A673 (cell line): ENCODE data around the gene ZNF784. TPM values are rescaled to one million over a fixed set of nuclear protein-coding genes. Genes with fewer than 3 reads are reported as not detected.

Experiments used
- BruUV-seq: library from RNA; stranded (reverse); fragments of 400-500 nt; replicated peaks from 2 replicates; lab custom pipeline; 2021; lab: Mats Ljungman, UMichigan
- CTCF ChIA-PET: fragments of 300-600 bp; sonication (Branson Sonifier 250); formaldehyde crosslinking; loops from one replicate; lab custom pipeline; 2022; ENCODE audit warnings: antibody characterized with exemption; lab: Charles Lee
- POLR2A ChIA-PET: fragments of 300-600 bp; sonication (Branson Sonifier 250); formaldehyde crosslinking; loops from one replicate; lab custom pipeline; 2022; ENCODE audit warnings: antibody characterized with exemption; ENCODE audit not compliant: low non-redundant PET; lab: Charles Lee
- DNase-seq: peaks from one replicate; pipeline ENCODE4 v3.0.0-alpha.2; 2015; ENCODE audit warnings: low spot score
- H3K27ac ChIP-seq: fragments of 200-600 bp; sonication (generic); 2 replicates; pipeline ENCODE4 v1.5.1; 2016; ENCODE audit warnings: mixed run types, low read depth, mild to moderate bottlenecking, mixed read lengths, antibody characterized with exemption, low read length; ENCODE audit not compliant: poor library complexity, severe bottlenecking
- H3K27me3 ChIP-seq: fragments of 200-600 bp; sonication (generic); replicated peaks from 2 replicates; pipeline ENCODE4 v1.6.1; 2017; ENCODE audit warnings: mixed run types, low read depth, mild to moderate bottlenecking, mixed read lengths, antibody characterized with exemption, low read length; ENCODE audit not compliant: insufficient read depth, poor library complexity
- H3K36me3 ChIP-seq: fragments of 200-600 bp; sonication (generic); 2 replicates; pipeline ENCODE4 v1.6.1; 2016; ENCODE audit warnings: mixed run types, mild to moderate bottlenecking, mixed read lengths, antibody characterized with exemption, low read length; ENCODE audit not compliant: insufficient read depth, poor library complexity, severe bottlenecking
- H3K4me1 ChIP-seq: fragments of 200-600 bp; sonication (generic); 2 replicates; pipeline ENCODE4 v1.6.1; 2017; ENCODE audit warnings: mixed run types, mild to moderate bottlenecking, mixed read lengths, antibody characterized with exemption, low read length; ENCODE audit not compliant: insufficient read depth, poor library complexity, severe bottlenecking
- H3K4me3 ChIP-seq: fragments of 200-600 bp; sonication (generic); 2 replicates; pipeline ENCODE4 v1.5.1; 2016; ENCODE audit warnings: low read depth, mixed run types, mild to moderate bottlenecking, mixed read lengths, low read length; ENCODE audit not compliant: poor library complexity, severe bottlenecking
- H3K9me3 ChIP-seq: fragments of 200-600 bp; sonication (generic); 2 replicates; pipeline ENCODE4 v1.6.1; 2016; ENCODE audit warnings: mixed run types, low read depth, mild to moderate bottlenecking, mixed read lengths, antibody characterized with exemption, low read length; ENCODE audit not compliant: poor library complexity, severe bottlenecking
- CTCF ChIP-seq: fragments of 300-800, 200-600 bp; sonication (generic); conservative IDR thresholded peaks from 2 replicates; pipeline ENCODE4 v1.5.1; 2017; ENCODE audit warnings: low read depth, mild to moderate bottlenecking, antibody characterized with exemption, low read length, moderate library complexity, mixed read lengths
- EZH2 ChIP-seq: fragments of 200-600 bp; sonication (generic); IDR thresholded peaks from 2 replicates; pipeline ENCODE4 v1.6.1; 2017; ENCODE audit warnings: borderline replicate concordance, low read depth, mild to moderate bottlenecking, mixed read lengths, antibody characterized with exemption, low read length; ENCODE audit not compliant: poor library complexity, severe bottlenecking
- intact Hi-C: fragments of 100-400 bp; cut with micrococcal nuclease; formaldehyde crosslinking; loops from one replicate; pipeline ENCODE4 v1.10.0; 2022; ENCODE audit not compliant: unreplicated experiment
- total RNA-seq: library from RNA; stranded (reverse); gene quantifications from 2 replicates; pipeline ENCODE4 v1.2.3, GENCODE V29; 2021

ZNF784 gene
- total RNA-seq, 1 experiment from 2014 or later, result 7.1 TPM

- peak; percentile 99 for DNase-seq
- TF ChIP-seq EZH2 (no peak), CTCF (no peak)
- intact Hi-C loops, result loop anchor here (5.0 kb wide), 1 partner anchor 143 kb away; the partner anchor contains the start of genes C19orf85 and ISOC2
- H3K9me3 ChIP-seq, result no peaks in the 10 kb centered on the region
- CTCF ChIA-PET, result interaction anchor here (0.6 to 2.5 kb wide), 6 partner anchors 19 to 159 kb away, joined by 3 to 6 read pairs (median 5); partner anchors contain the start of gene ZNF784
- peaks cover 8% of the 10 kb centered on the region for H3K36me3 ChIP-seq
- POLR2A ChIA-PET, result interaction anchor here (0.6 to 1.1 kb wide), 3 partner anchors 14 to 1117 kb away, joined by 3 to 6 read pairs (median 3); no protein-coding TSS in a partner anchor
- H3K4me1 ChIP-seq, result peaks cover 21% of the 10 kb centered on the region
- peak overlapping the region; percentile 93 for H3K27ac ChIP-seq
- no TSS peak for BruUV-seq
- peak overlapping the region; percentile 96 for H3K4me3 ChIP-seq
- no peaks in the 10 kb centered on the region for H3K27me3 ChIP-seq
Observed at GRCh38 chr19:55605207-55605636, 19.1 kb downstream of the ZNF784 start.

GRCh38 chr19:55603581-55604292, 20.6 kb downstream of the ZNF784 start:
- POLR2A ChIA-PET, result interaction anchor here (1.1 kb wide), 1 partner anchor 15 kb away, joined by 6 read pairs; no protein-coding TSS in a partner anchor
- no peaks in the 10 kb centered on the region for H3K36me3 ChIP-seq
- intact Hi-C loops, result loop anchor here (5.0 kb wide), 1 partner anchor 196 kb away; the partner anchor contains the start of gene UBE2S
- H3K9me3 ChIP-seq, result no peaks in the 10 kb centered on the region
- CTCF ChIA-PET, result interaction anchor here (1.0 kb wide), 1 partner anchor 100 kb away, joined by 6 read pairs; no protein-coding TSS in a partner anchor
- BruUV-seq, result no TSS peak
- H3K27me3 ChIP-seq, result no peaks in the 10 kb centered on the region
- H3K4me3 ChIP-seq, result no peak overlapping the region
- peak overlapping the region; percentile 93 for H3K27ac ChIP-seq
- peaks cover 21% of the 10 kb centered on the region for H3K4me1 ChIP-seq
- DNase-seq, result no peak
- no peak for TF ChIP-seq CTCF
- TF ChIP-seq EZH2, result no peak

- intact Hi-C loops, result loop anchor here (5.0 kb wide), 1 partner anchor 196 kb away; the partner anchor contains the start of gene UBE2S
- BruUV-seq, result no TSS peak
- Histone ChIP-seq H3K4me1 (peaks cover 27% of the 10 kb centered on the region), H3K27ac (no peak overlapping the region), H3K27me3 (no peaks in the 10 kb centered on the region), H3K9me3 (no peaks in the 10 kb centered on the region), H3K36me3 (no peaks in the 10 kb centered on the region), H3K4me3 (no peak overlapping the region)
- CTCF ChIA-PET, result no interaction called here
- TF ChIP-seq CTCF, result no peak
- no peak for DNase-seq
- POLR2A ChIA-PET, result no interaction called here
Observed at GRCh38 chr19:55603115-55603514, 21.3 kb downstream of the ZNF784 start.
